Smooth muscle cell of the brain vasculature (primary cell): ENCODE results near the gene HLA-DRB5.
"Not testable (repeated sequence)": the region's sequence is repeated elsewhere in the genome, so short reads cannot be mapped to it uniquely, and the experiment has no call there.

ENCODE experiments used
- DNase-seq: peaks from one replicate; pipeline ENCODE4 v3.0.0-alpha.2; 2012; ENCODE audit warnings: low read depth, low spot score

HLA-DRB5 gene

GRCh38 chr6:32529697-32530430 is at the start of gene HLA-DRB5:
TSS of gene HLA-DRB5 (minus strand) at chr6:32530287. CDS start at chr6:32530224, 63 bp downstream.
- DNase-seq = no peak

- no peak for DNase-seq
Observed at GRCh38 chr6:32578962-32579361, 48.9 kb upstream of the HLA-DRB5 start.

GRCh38 chr6:32577493-32577892 is 47.4 kb upstream of the HLA-DRB5 start:
- DNase-seq = not testable (repeated sequence)

GRCh38 chr6:32576250-32576649 is 46.2 kb upstream of the HLA-DRB5 start:
- DNase-seq = no peak

- no peak for DNase-seq
Observed at GRCh38 chr6:32570363-32570905, 40.3 kb upstream of the HLA-DRB5 start.

GRCh38 chr6:32568561-32568960 is 38.5 kb upstream of the HLA-DRB5 start:
- DNase-seq = no peak

GRCh38 chr6:32566957-32567356 is 36.9 kb upstream of the HLA-DRB5 start:
- DNase-seq = no peak

- DNase-seq = no peak
Observed at GRCh38 chr6:32565511-32565910, 35.4 kb upstream of the HLA-DRB5 start.

GRCh38 chr6:32562940-32563339 is 32.9 kb upstream of the HLA-DRB5 start:
- no peak for DNase-seq

GRCh38 chr6:32559747-32560146 is 29.7 kb upstream of the HLA-DRB5 start:
- DNase-seq = no peak

- DNase-seq = no peak
Observed at GRCh38 chr6:32558426-32559057, 28.5 kb upstream of the HLA-DRB5 start.

- no peak for DNase-seq
Observed at GRCh38 chr6:32554116-32554965, 24.3 kb upstream of the HLA-DRB5 start.

- DNase-seq = no peak
Observed at GRCh38 chr6:32553037-32553742, 23.1 kb upstream of the HLA-DRB5 start.

- DNase-seq = no peak
Observed at GRCh38 chr6:32551410-32551809, 21.3 kb upstream of the HLA-DRB5 start.

GRCh38 chr6:32539839-32540238 is 9.8 kb upstream of the HLA-DRB5 start:
- DNase-seq = no peak

- not testable (repeated sequence) for DNase-seq
Observed at GRCh38 chr6:32530431-32530793, 325 bp upstream of the HLA-DRB5 start.

GRCh38 chr6:32522302-32523047 is 7.6 kb downstream of the HLA-DRB5 start:
- no peak for DNase-seq

- DNase-seq = no peak
Observed at GRCh38 chr6:32519910-32520258, 10.2 kb downstream of the HLA-DRB5 start.

GRCh38 chr6:32519118-32519909 is 10.8 kb downstream of the HLA-DRB5 start:
- no peak for DNase-seq
